Upper lobe of left lung (tissue), 4 donors: ENCODE data around the gene NEO1.

Experiments used
- CTCF ChIP-seq, 6 experiments: fragments of 450-650 bp in 4 of 6; fragments of 200-600 bp in 2 of 6; sonication (generic) in 2 of 6; IDR thresholded peaks; one replicate each; pipeline ENCODE4 v1.5.1; 2016 to 2019; ENCODE audit warnings: antibody characterized with exemption in 6 of 6
- EP300 ChIP-seq, 4 donors: sonication (generic); formaldehyde crosslinking; IDR thresholded peaks; one replicate each; pipeline ENCODE4 v1.5.1; 2017; ENCODE audit warnings: antibody characterized with exemption in 4 of 4, control low read depth in 2 of 4
- POLR2A ChIP-seq, 4 donors: fragments of 450-650 bp; IDR thresholded peaks; one replicate each; pipeline ENCODE4 v1.5.1; 2016 to 2017; ENCODE audit warnings: antibody characterized with exemption in 4 of 4, mild to moderate bottlenecking in 2 of 4

GRCh38 chr15:73345658-73346057 lies 293.4 kb downstream of the NEO1 start:
- no peak for TF ChIP-seq CTCF (IDR thresholded peaks at IDR 0.05)
- TF ChIP-seq POLR2A (IDR thresholded peaks at IDR 0.05): no peak
- no peak for TF ChIP-seq EP300 (IDR thresholded peaks at IDR 0.05)
